GM06990 (cell line): ENCODE results near the gene HNRNPDL.
"Not testable (repeated sequence)": the region's sequence is repeated elsewhere in the genome, so short reads cannot be mapped to it uniquely, and the experiment has no call there.

Experiments used
- DNase-seq: peaks from one replicate; pipeline ENCODE4 v3.0.0-alpha.2; 2011; ENCODE audit not compliant: insufficient read length; ENCODE audit errors: extremely low read depth
- H3K27me3 ChIP-seq: replicated peaks from 2 replicates; pipeline ENCODE4 v1.6.0; 2011; ENCODE audit warnings: low read length; ENCODE audit not compliant: control insufficient read depth, insufficient read depth
- H3K36me3 ChIP-seq: 2 replicates; pipeline ENCODE4 v1.5.1; 2011; ENCODE audit warnings: low read length; ENCODE audit not compliant: control insufficient read depth, insufficient read depth
- H3K4me3 ChIP-seq: replicated peaks from 2 replicates; pipeline ENCODE4 v1.5.1; 2011; ENCODE audit warnings: low read depth, mild to moderate bottlenecking, control low read depth, low read length
- TF ChIP-seq, protein P1 (sequence below): IDR thresholded peaks from 2 replicates; pipeline ENCODE4 v1.5.1; 2011; ENCODE audit warnings: low read length, control low read depth, mild to moderate bottlenecking, inconsistent platforms; ENCODE audit not compliant: insufficient read depth, poor library complexity, severe bottlenecking

HNRNPDL gene

DNA sequence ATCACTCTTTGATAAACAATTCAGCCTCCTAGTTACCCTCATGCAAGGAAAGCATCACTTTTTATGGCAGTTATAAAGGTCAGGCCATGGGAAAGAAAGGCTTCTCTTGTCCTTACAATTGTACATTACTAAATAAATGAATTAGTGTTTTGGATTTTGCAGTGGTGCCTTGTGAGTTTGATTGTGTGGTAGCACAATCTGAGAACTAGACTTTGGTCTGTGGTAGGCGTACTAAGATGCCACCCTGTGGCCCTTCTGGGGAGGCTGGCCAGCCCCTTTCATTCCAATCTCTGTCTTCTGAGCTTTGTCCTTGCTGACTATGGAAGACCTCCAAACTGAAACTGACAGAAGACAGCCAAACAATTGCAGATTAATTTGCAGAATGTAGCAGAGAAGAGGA is 41.9 kb downstream of the HNRNPDL start:
- Histone ChIP-seq H3K27me3 (no peaks in the 10 kb centered on the region), H3K36me3 (no peaks in the 10 kb centered on the region), H3K4me3 (no peak overlapping the region)
- no peak for DNase-seq
- TF ChIP-seq, protein P1, sequence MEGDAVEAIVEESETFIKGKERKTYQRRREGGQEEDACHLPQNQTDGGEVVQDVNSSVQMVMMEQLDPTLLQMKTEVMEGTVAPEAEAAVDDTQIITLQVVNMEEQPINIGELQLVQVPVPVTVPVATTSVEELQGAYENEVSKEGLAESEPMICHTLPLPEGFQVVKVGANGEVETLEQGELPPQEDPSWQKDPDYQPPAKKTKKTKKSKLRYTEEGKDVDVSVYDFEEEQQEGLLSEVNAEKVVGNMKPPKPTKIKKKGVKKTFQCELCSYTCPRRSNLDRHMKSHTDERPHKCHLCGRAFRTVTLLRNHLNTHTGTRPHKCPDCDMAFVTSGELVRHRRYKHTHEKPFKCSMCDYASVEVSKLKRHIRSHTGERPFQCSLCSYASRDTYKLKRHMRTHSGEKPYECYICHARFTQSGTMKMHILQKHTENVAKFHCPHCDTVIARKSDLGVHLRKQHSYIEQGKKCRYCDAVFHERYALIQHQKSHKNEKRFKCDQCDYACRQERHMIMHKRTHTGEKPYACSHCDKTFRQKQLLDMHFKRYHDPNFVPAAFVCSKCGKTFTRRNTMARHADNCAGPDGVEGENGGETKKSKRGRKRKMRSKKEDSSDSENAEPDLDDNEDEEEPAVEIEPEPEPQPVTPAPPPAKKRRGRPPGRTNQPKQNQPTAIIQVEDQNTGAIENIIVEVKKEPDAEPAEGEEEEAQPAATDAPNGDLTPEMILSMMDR, result no peak

DNA sequence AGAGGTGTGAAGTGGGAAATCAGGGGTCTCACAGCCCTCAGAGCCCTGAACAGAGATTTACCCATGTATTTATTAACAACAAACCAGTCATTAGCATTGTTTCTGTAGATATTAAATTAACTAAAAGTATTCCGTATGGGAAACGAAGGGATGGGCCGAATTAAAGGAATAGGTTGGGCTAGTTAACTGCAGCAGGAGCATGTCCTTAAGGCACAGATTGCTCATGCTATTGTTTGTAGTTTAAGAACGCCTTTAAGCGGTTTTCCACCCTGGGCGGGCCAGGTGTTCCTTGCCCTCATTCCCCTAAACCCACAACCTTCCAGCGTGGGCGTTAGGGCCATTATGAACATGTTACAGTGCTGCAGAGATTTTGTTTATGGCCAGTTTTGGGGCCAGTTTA is 44.0 kb downstream of the HNRNPDL start:
- not testable (repeated sequence) for H3K36me3 ChIP-seq, H3K27me3 ChIP-seq, DNase-seq, H3K4me3 ChIP-seq

DNA sequence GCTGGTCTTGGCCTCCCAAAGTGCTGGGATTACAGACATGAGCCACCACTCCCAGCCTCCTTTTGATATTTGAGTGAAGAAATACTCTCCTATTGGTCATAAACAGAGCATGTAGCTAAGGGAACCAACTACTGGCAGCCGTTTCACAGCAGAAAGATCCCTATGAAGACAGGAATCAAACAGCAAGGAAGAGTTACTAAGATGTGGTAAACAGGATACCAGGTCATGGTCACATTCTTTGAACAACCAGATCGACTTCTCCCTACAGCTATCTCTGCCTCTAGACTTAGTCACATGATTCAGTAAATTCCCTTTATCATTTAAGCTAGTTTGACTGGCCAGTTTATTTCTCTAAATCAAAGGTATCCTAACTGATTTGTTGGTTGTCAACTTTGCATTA is 47.5 kb downstream of the HNRNPDL start:
- no peak for DNase-seq
- Histone ChIP-seq H3K4me3 (no peak overlapping the region), H3K27me3 (no peaks in the 10 kb centered on the region), H3K36me3 (no peaks in the 10 kb centered on the region)
- TF ChIP-seq, protein P1, result no peak

DNA sequence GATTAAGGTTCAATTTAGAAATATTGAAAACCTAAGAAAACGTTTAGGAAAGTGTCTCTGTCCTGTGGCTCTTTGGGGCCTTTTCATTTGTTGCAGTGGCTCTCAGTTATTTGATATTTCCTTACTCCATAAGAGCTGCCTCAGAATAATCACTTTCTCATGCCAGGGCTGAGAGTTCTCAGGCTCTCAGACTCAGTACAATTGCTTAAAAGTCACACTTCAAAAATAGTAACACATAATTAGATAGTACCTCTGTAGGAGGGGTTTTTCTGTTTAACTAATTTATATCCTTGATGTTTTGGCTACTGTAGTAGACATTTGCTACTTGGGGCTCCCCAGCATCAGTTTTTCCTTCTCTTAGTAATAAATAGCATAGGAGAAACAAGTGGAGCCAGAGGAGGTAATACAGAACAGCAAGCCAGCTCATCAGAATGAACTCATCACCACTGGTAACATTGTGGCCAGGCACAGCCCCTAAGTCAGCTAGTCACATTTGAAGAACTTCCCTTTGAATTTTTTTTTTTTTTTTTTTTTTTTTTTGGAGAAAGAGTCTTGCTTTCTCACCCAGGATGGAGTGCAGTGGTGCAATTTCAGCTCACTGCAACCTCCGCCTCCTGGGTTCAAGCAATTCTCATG is 48.5 kb downstream of the HNRNPDL start:
- Histone ChIP-seq H3K27me3 (no peaks in the 10 kb centered on the region), H3K36me3 (no peaks in the 10 kb centered on the region), H3K4me3 (no peak overlapping the region)
- DNase-seq, result no peak
- TF ChIP-seq, protein P1, result no peak

DNA sequence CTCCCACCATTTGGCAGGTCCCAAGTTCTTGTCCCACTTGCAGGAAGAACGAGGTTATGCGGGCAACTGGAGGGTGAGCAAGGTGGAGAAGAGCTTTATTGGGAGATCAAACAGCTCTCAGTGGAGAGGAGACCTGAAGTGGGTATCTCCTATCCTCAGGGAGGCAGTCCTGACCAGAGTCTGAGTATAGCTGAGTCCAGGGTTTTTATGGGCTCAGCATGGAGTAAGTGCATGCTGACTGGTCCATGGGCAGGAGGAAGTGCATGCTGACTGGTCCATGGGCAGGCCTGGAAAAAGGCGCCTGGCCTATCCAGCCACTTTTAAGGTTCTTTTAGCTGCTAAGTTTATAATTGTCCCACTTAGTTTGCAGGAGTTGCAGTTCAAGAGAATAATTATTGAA is 49.0 kb downstream of the HNRNPDL start:
- TF ChIP-seq, protein P1, result no peak
- no peaks in the 10 kb centered on the region for H3K36me3 ChIP-seq
- H3K27me3 ChIP-seq, result no peaks in the 10 kb centered on the region
- H3K4me3 ChIP-seq, result no peak overlapping the region
- DNase-seq, result no peak

DNA sequence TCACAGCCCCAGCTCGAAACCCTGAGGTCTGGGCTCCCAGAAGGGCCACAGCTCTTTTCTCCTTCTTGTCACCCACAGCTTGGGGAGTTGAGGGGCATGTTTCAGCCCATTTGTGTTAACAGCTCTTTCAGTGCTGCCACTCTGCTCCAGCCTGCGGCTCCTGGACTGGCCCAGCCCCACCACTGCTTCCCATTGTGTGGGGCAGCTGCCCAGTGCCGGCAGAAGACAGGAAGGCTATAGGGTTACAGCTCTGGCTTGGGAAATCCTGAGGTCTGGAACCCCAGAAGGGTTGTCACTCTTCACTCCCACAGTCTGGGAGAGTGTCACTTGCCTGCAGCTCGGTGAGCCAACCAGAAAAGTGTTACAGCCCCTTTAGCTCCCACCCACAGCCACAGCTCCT is 49.4 kb downstream of the HNRNPDL start:
- DNase-seq, result no peak
- Histone ChIP-seq H3K36me3 (no peaks in the 10 kb centered on the region), H3K4me3 (no peak overlapping the region), H3K27me3 (no peaks in the 10 kb centered on the region)
- TF ChIP-seq, protein P1, result no peak
